HepG2 (cell line): ENCODE data around the gene SFXN5. TPM values are rescaled to one million over a fixed set of nuclear protein-coding genes. Genes with fewer than 3 reads are reported as not detected.

ENCODE experiments used
- ARHGAP35 ChIP-seq: sonication (generic); formaldehyde crosslinking; IDR thresholded peaks from 2 replicates; pipeline ENCODE4 v1.9.0; 2022; ENCODE audit warnings: mild to moderate bottlenecking, inconsistent platforms, moderate library complexity, missing genetic modification reagents, borderline replicate concordance
- CREB1 ChIP-seq, 2 experiments: fragments of 450-650 bp in 1 of 2; IDR thresholded peaks; 2 replicates each; pipeline ENCODE4 v1.6.1; 2016 to 2017; ENCODE audit warnings: control low read depth in 1 of 2, mild to moderate bottlenecking in 1 of 2, missing compliant biosample characterization in 1 of 2, missing genetic modification characterization in 1 of 2
- E2F2 ChIP-seq: sonication (generic); formaldehyde crosslinking; IDR thresholded peaks from 2 replicates; pipeline ENCODE4 v1.4.0; 2020; ENCODE audit warnings: missing genetic modification reagents, borderline replicate concordance
- GLI4 ChIP-seq: sonication (generic); formaldehyde crosslinking; IDR thresholded peaks from 2 replicates; pipeline ENCODE4 v1.5.1; 2020; ENCODE audit warnings: missing genetic modification reagents, mild to moderate bottlenecking, moderate library complexity, borderline replicate concordance
- HNF1B ChIP-seq: sonication (generic); formaldehyde crosslinking; IDR thresholded peaks from 2 replicates; pipeline ENCODE4 v1.5.1; 2020; ENCODE audit warnings: mild to moderate bottlenecking, moderate library complexity, missing genetic modification reagents
- MIXL1 ChIP-seq: IDR thresholded peaks from 2 replicates; pipeline ENCODE4 v1.6.1; 2016
- NONO ChIP-seq, 2 experiments: fragments of 450-650 bp in 1 of 2; sonication (generic) in 1 of 2; formaldehyde crosslinking in 1 of 2; IDR thresholded peaks in 1 of 2; conservative IDR thresholded peaks in 1 of 2; 2 replicates each; pipeline versions ENCODE4 v1.6.1 to v1.8.0; 2017 to 2022; ENCODE audit warnings: mild to moderate bottlenecking in 1 of 2, missing genetic modification reagents in 1 of 2, moderate library complexity in 1 of 2
- NR3C1 ChIP-seq: sonication (generic); formaldehyde crosslinking; IDR thresholded peaks from 2 replicates; pipeline ENCODE4 v1.4.0; 2020; ENCODE audit warnings: missing genetic modification reagents
- PLRG1 ChIP-seq: fragments of 450-650 bp; conservative IDR thresholded peaks from 2 replicates; pipeline ENCODE4 v1.6.1; 2016
- POLR2AphosphoS5 ChIP-seq: IDR thresholded peaks from 2 replicates; pipeline ENCODE4 v1.6.1; 2012; ENCODE audit warnings: low read depth, low read length
- SMC3 ChIP-seq: IDR thresholded peaks from 2 replicates; pipeline ENCODE4 v1.6.1; 2011; ENCODE audit warnings: low read length, improper control_type of control experiment
- SRF ChIP-seq: IDR thresholded peaks from 2 replicates; pipeline ENCODE4 v1.6.1; 2011; ENCODE audit warnings: mild to moderate bottlenecking, low read depth, low read length, moderate library complexity
- TCF7L2 ChIP-seq: IDR thresholded peaks from 2 replicates; pipeline ENCODE4 v1.6.1; 2011; ENCODE audit warnings: mild to moderate bottlenecking, low read depth, low read length, moderate library complexity
- TSC22D2 ChIP-seq: sonication (generic); formaldehyde crosslinking; IDR thresholded peaks from 2 replicates; pipeline ENCODE4 v1.5.1; 2020; ENCODE audit warnings: missing genetic modification reagents, mild to moderate bottlenecking, borderline replicate concordance
- YEATS2 ChIP-seq: sonication (generic); formaldehyde crosslinking; IDR thresholded peaks from 2 replicates; pipeline ENCODE4 v1.4.0; 2020; ENCODE audit warnings: missing genetic modification reagents, borderline replicate concordance
- ZFP37 ChIP-seq: sonication (generic); formaldehyde crosslinking; IDR thresholded peaks from 2 replicates; pipeline ENCODE4 v1.4.0; 2020; ENCODE audit warnings: missing genetic modification reagents, borderline replicate concordance
- ZIK1 ChIP-seq: sonication (generic); formaldehyde crosslinking; IDR thresholded peaks from 2 replicates; pipeline ENCODE4 v1.5.0; 2020; ENCODE audit warnings: mild to moderate bottlenecking, low read depth, missing genetic modification reagents, borderline replicate concordance
- ZMYM4 ChIP-seq: sonication (generic); formaldehyde crosslinking; IDR thresholded peaks from 2 replicates; pipeline ENCODE4 v1.8.1; 2023; ENCODE audit warnings: mild to moderate bottlenecking, missing genetic modification reagents
- ZNF17 ChIP-seq: sonication (generic); formaldehyde crosslinking; IDR thresholded peaks from 2 replicates; pipeline ENCODE4 v1.5.0; 2020; ENCODE audit warnings: mild to moderate bottlenecking, missing genetic modification reagents
- ZNF331 ChIP-seq: sonication (generic); formaldehyde crosslinking; IDR thresholded peaks from 2 replicates; pipeline ENCODE4 v1.4.0; 2020; ENCODE audit warnings: missing genetic modification reagents
- ZNF687 ChIP-seq: sonication (generic); formaldehyde crosslinking; IDR thresholded peaks from 2 replicates; pipeline ENCODE4 v1.5.1; 2020; ENCODE audit warnings: mild to moderate bottlenecking, missing genetic modification reagents, moderate library complexity
- ZNF891 ChIP-seq: sonication (generic); formaldehyde crosslinking; IDR thresholded peaks from 2 replicates; pipeline ENCODE4 v1.5.0; 2020; ENCODE audit warnings: mild to moderate bottlenecking, missing genetic modification reagents
- polyA plus RNA-seq, 8 experiments: library from polyadenylated mRNA; depleted of rRNA in 3 of 8; stranded (reverse) in 7 of 8; unstranded in 1 of 8; fragments of >200 nt; fragmentation: Illumina TruSeq in 4 of 8; extraction: Trizol in 4 of 8; gene quantifications; 2 replicates each; pipeline versions ENCODE4 v1.2.1 to v1.2.3, GENCODE V29; 2011 to 2016; ENCODE audit warnings: low read depth in 4 of 8, missing spikeins in 1 of 8, mixed read lengths in 1 of 8; ENCODE audit not compliant: insufficient read depth in 1 of 8
- total RNA-seq, 5 experiments: library from RNA; depleted of rRNA; stranded (reverse); fragments of >200 nt; fragmentation: Illumina TruSeq; extraction: Trizol; gene quantifications; 2 replicates each; pipeline ENCODE4 v1.2.3, GENCODE V29; 2016; ENCODE audit warnings: low read depth in 1 of 5

Gene SFXN5
- total and polyA plus RNA-seq, 2 of the 13 experiments (the other 11 are each of a cell fraction or from before 2014, with no cell fraction given): 34.9 to 37.4 TPM

DNA sequence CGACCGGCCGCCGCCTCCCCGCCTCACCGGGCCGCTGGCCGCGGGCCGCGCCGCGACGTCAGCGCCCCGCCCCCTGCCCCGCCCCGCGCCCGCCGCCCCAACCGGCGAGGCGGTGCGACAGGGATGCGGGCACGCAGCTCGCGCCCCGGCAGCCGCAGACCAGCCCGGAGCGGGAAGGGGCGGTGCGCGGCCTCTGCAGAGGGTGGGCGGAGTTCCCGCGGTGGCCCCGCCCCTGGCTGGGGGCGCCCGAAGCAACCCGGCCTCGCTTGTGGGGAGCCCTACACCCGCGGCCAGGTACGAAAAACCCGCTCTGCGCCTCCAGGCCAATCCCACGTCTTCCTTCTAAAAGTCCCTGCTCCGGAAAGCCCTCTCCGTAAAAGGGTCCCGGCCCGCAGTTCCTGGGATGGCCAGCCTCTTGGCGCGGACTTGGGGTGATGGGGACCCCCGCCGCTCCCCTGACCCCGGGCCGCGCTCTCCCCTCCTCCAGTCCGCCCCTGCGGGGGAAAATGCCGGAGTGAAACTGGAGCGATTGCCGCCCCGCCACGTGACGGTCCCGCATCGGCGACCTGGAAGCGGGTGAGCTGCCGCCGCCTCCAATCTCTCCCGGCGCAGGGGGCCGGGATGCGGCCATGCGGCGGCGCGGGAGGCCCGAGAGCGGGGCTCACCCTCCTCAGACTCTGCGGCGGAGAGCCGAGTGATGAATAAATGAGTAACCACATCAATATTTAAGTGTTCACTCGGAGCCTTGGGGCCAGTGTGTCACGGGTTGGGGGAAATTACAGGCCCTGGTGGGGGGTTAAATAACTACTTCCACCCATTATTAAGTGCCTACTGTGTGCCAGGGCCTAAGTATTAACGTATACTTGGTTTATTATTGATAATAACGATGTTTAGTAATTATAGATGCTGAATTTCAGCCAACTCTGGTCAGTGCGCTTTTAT, 41.7 kb upstream of the SFXN5 start, which contains the start of gene RAB11FIP5 (continued):
- TF ChIP-seq ARHGAP35 (peak; percentile 97), TCF7L2 (no peak), ZNF687 (CRISPR knock-in tag) (peak; percentile 74), SRF (no peak), HNF1B (peak; percentile 92), TSC22D2 (no peak), ZMYM4 (CRISPR knock-in tag) (no peak), ZNF891 (CRISPR knock-in tag) (peak; percentile 86; the same call in 1 of the 2 replicates), ZNF17 (no peak), NR3C1 (peak; percentile 64; the same call in 1 of the 2 replicates), ZIK1 (CRISPR knock-in tag) (no peak; the same call in 1 of the 2 replicates), SMC3 (no peak), NONO (IDR thresholded peaks at IDR 0.05) (no peak), NONO (CRISPR knock-in tag; conservative IDR thresholded peaks at IDR 0.05) (no peak; the same call in 1 of the 2 replicates), POLR2AphosphoS5 (peak; percentile 8; the same call in 1 of the 2 replicates), MIXL1 (no peak), GLI4 (CRISPR knock-in tag) (no peak), CREB1 (IDR thresholded peaks at IDR 0.05) (no peak), CREB1 (CRISPR knock-in tag; IDR thresholded peaks at IDR 0.05) (no peak), PLRG1 (no peak), E2F2 (CRISPR knock-in tag) (peak; percentile 56; the same call in 1 of the 2 replicates), ZNF331 (CRISPR knock-in tag) (0 out of 2 replicates have a peak, but pooled peaks have one; percentile 10), YEATS2 (CRISPR knock-in tag) (peak; percentile 69; the same call in 1 of the 2 replicates), ZFP37 (CRISPR knock-in tag) (0 out of 2 replicates have a peak, but pooled peaks have one; percentile 65)
